ENCODE measurements around the gene MYCL. TPM values are rescaled to one million over a fixed set of nuclear protein-coding genes. Genes with fewer than 3 reads are reported as not detected.

The MYCL gene
- total and polyA plus RNA-seq, 8 donors: 2.7 to 12.9 (median 10.9) TPM

- peak overlapping the region; percentile 34 to 65 for H3K27ac ChIP-seq
- H3K36me3 ChIP-seq: no peaks in the 10 kb centered on the region
- peaks cover 20 to 91% of the 10 kb centered on the region in 2 donors for H3K27me3 ChIP-seq
- no peaks in the 10 kb centered on the region for H3K9me3 ChIP-seq
- DNase-seq (peak in 1 of 4 donors; percentile 81), ATAC-seq (peak; percentile 32)
- intact Hi-C loops (cut with DNase I): loop anchor here in 1 of 2 donors (5.0 kb wide), 1 partner anchor 84 kb away; no protein-coding TSS in a partner anchor
- H3K4me3 ChIP-seq: peak overlapping the region; percentile 55 to 57
- no peak for TF ChIP-seq CTCF (IDR thresholded peaks at IDR 0.05)
- peaks cover 6 to 27% of the 10 kb centered on the region in 2 donors for H3K4me1 ChIP-seq
Observed at GRCh38 chr1:39900662-39901463, 854 bp downstream of the MYCL start.

- Histone ChIP-seq H3K4me3 (peak overlapping the region in 1 of 2 donors; percentile 57), H3K4me1 (peaks cover 6 to 33% of the 10 kb centered on the region in 2 donors), H3K27ac (no peak overlapping the region), H3K36me3 (no peaks in the 10 kb centered on the region), H3K9me3 (no peaks in the 10 kb centered on the region), H3K27me3 (peaks cover 20 to 96% of the 10 kb centered on the region in 2 donors)
- no peak for TF ChIP-seq CTCF (IDR thresholded peaks at IDR 0.05)
- no peak for ATAC-seq
- intact Hi-C loops (cut with DNase I): loop anchor here in 1 of 2 donors (5.0 kb wide), 1 partner anchor 83 kb away; no protein-coding TSS in a partner anchor
- no peak for DNase-seq
Observed at GRCh38 chr1:39899611-39900538, 1.8 kb downstream of the MYCL start.

DNA sequence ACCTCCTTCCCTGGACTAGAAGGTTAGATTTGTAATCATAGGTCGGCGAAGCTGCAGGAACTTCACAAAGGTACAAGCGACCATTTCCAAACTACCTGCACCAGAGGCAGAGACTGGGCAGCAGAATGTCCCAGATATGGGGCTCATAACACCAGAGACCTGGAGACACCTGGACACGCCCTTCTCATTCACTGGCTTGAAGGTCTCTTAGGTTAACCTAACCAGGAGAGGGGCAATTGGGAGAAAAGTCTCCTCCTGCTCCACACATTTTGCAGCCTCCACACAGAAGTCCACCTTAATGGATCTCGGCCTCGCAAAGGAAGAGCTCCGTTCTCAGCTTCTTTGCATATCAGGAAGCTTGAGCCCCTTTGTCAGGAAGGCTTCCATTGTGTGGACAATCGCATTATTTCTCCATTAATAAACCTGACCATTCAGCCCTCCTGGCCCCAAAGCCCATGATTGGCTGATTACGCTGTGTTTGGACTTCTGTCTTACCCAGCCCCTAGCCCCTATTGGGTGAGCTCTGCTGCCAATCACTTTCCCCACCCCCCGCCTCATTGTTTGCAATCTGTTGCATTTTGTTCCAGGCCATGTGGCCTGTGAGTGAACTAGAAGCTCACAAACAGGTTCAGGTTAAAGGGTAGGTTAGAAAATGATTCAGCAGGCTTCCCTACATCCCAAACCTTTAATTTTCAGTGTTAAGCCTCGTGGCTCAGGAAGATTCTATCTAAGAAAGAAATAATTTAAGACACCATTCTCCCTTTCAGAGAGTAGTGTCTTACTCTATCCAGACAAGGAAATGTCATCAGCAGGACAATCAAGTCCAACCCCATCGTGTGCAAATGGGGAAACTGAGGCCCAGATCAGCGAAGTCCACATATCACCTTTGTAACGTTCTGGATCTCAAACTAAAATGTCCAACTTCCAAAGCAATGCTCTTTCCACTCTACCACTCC, 2.8 kb downstream of the MYCL start:
- Histone ChIP-seq H3K36me3 (no peaks in the 10 kb centered on the region), H3K9me3 (no peaks in the 10 kb centered on the region), H3K4me1 (peaks cover 6 to 39% of the 10 kb centered on the region in 2 donors), H3K27ac (no peak overlapping the region), H3K27me3 (peaks cover 20 to 96% of the 10 kb centered on the region in 2 donors), H3K4me3 (no peak overlapping the region)
- no peak for TF ChIP-seq CTCF (IDR thresholded peaks at IDR 0.05)
- peak in 2 of 4 donors; percentile 40 to 78 for DNase-seq
- intact Hi-C loops (cut with DNase I): no loop called here
- no peak for ATAC-seq

DNA sequence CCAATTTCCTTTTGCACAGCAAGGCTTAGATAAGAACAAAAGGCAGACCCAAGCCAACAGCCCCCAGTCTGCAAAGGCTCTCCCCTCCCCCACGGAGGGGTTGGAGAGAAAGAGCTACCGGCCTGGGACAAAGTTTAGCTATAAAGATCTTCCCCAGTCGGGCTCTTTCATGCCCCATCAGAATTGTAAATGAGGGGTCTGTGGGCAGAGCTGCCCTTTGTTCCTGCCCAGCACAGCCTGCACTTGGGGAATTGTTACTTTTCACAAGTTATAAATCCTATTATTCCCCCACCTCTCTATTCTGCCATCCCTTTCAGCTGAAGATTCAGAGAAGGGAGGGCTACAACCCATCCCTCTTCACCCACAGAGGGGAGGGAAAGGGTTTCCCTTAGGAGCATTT, 3.5 kb downstream of the MYCL start:
- peaks cover 17 to 94% of the 10 kb centered on the region in 2 donors for H3K27me3 ChIP-seq
- H3K4me1 ChIP-seq: peaks cover 6 to 39% of the 10 kb centered on the region in 2 donors
- DNase-seq (no peak), ATAC-seq (no peak)
- intact Hi-C loops (cut with DNase I): no loop called here
- TF ChIP-seq CTCF (IDR thresholded peaks at IDR 0.05): no peak
- H3K4me3 ChIP-seq: no peak overlapping the region
- H3K36me3 ChIP-seq: no peaks in the 10 kb centered on the region
- H3K27ac ChIP-seq: no peak overlapping the region
- H3K9me3 ChIP-seq: no peaks in the 10 kb centered on the region
